ENCODE results near the gene MACROD1.

MACROD1 gene

GRCh38 chr11:64062185-64063039 is 103.5 kb downstream of the MACROD1 start:
- in situ Hi-C loops (cut with MboI; ENCODE audit: low sequenced_read_pairs): no loop called here
- no peak for DNase-seq (ENCODE audit: low spot score in 2 of 2)
- Histone ChIP-seq H3K4me1 (no peaks in the 10 kb centered on the region), H3K36me3 (replicated peaks) (no peaks in the 10 kb centered on the region), H3K27me3 (ENCODE audit: low read depth) (no peaks in the 10 kb centered on the region), H3K4me3 (no peak overlapping the region), H3K9me3 (no peaks in the 10 kb centered on the region)

DNA sequence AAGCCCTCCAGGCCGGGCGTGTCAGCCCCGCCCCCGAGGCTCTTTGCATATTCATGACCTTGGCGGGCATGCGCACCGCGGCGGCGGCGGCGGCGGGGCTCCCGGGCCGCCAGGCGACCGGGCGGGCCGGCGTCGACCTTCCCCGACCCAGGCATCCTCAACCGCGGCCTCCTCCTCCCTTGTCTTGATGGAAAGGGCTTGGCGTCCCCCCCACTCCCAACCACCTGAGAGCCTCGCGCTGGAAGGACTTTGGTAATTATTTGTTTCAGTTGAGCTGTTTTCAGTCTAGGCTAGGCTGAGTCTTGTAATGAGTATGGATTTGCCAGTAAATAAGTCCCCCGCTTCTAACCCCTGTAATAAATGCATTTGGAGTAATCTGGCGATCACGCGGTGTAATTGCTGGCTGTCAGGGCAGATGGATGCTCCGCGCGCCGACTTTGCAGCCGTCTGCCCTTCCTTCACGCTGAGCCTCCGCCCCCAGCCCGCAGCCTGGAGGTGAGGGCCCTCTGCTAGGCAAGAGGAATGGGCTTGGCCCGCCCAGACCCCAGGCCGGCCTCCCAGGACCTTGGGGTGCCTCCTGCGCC is 105.0 kb downstream of the MACROD1 start:
- Histone ChIP-seq H3K9me3 (no peaks in the 10 kb centered on the region), H3K27me3 (ENCODE audit: low read depth) (no peaks in the 10 kb centered on the region), H3K36me3 (replicated peaks) (no peaks in the 10 kb centered on the region), H3K4me3 (no peak overlapping the region), H3K4me1 (no peaks in the 10 kb centered on the region)
- in situ Hi-C loops (cut with MboI; ENCODE audit: low sequenced_read_pairs): no loop called here
- DNase-seq (ENCODE audit: low spot score in 2 of 2): no peak

GRCh38 chr11:64060263-64060860 is 105.6 kb downstream of the MACROD1 start:
- Histone ChIP-seq H3K36me3 (replicated peaks) (no peaks in the 10 kb centered on the region), H3K9me3 (no peaks in the 10 kb centered on the region), H3K4me3 (no peak overlapping the region), H3K27me3 (ENCODE audit: low read depth) (no peaks in the 10 kb centered on the region), H3K4me1 (no peaks in the 10 kb centered on the region)
- in situ Hi-C loops (cut with MboI; ENCODE audit: low sequenced_read_pairs): no loop called here
- DNase-seq (ENCODE audit: low spot score in 2 of 2): no peak

- Histone ChIP-seq H3K4me1 (no peaks in the 10 kb centered on the region), H3K9me3 (no peaks in the 10 kb centered on the region), H3K27me3 (ENCODE audit: low read depth) (no peaks in the 10 kb centered on the region), H3K36me3 (replicated peaks) (no peaks in the 10 kb centered on the region), H3K4me3 (no peak overlapping the region)
- in situ Hi-C loops (cut with MboI; ENCODE audit: low sequenced_read_pairs): no loop called here
- no peak for DNase-seq (ENCODE audit: low spot score in 2 of 2)
These were observed 106.4 kb downstream of the MACROD1 start for GRCh38 chr11:64059339-64060140.

DNA sequence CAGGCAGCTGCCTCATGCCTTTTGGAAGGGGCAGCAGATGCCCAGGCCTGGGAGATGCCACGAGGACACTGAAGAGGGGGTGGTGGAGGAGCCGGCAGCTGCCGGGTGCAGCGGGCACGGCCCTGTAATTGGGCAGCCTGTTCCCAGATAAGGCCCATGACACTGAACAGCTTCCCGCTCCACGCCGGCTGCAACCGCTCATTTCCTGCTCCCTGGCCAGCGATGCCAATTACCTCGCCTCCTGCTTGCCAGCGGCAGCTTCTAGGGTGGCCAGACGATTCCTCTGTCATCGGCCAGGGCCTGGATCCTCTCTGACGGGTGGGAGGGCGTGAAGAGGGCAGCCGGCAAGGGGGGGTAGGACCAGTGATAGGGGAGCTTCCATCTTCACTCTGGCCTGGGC is 107.4 kb downstream of the MACROD1 start:
- no peaks in the 10 kb centered on the region for H3K9me3 ChIP-seq
- in situ Hi-C loops (cut with MboI; ENCODE audit: low sequenced_read_pairs): no loop called here
- no peak for DNase-seq (ENCODE audit: low spot score in 2 of 2)
- no peaks in the 10 kb centered on the region for H3K27me3 ChIP-seq (ENCODE audit: low read depth)
- H3K4me1 ChIP-seq: no peaks in the 10 kb centered on the region
- no peaks in the 10 kb centered on the region for H3K36me3 ChIP-seq (replicated peaks)
- H3K4me3 ChIP-seq: no peak overlapping the region

DNA sequence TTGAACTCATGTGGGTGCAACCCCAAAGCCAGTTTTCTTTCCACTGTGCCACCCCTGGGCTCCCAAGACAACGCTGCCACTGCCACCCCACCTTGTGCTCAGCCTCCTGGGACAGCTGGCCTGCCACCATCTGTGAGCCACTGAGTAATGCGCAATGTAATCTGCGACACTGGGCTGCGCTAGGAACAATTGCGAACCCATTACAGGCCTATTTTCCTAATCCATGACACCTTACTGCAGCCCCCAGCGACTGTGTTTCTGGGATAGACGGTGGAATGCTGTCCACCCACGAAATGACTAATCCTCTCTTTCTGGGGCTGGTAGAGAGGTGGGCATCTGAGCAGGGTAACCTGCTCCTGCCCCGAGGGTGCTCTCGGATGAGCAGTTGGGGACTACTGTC is 108.0 kb downstream of the MACROD1 start:
- Histone ChIP-seq H3K36me3 (replicated peaks) (no peaks in the 10 kb centered on the region), H3K9me3 (no peaks in the 10 kb centered on the region), H3K4me1 (no peaks in the 10 kb centered on the region), H3K4me3 (no peak overlapping the region), H3K27me3 (ENCODE audit: low read depth) (no peaks in the 10 kb centered on the region)
- no peak for DNase-seq (ENCODE audit: low spot score in 2 of 2)
- in situ Hi-C loops (cut with MboI; ENCODE audit: low sequenced_read_pairs): no loop called here

GRCh38 chr11:64056861-64057260 is 109.1 kb downstream of the MACROD1 start:
- no peaks in the 10 kb centered on the region for H3K4me1 ChIP-seq

DNA sequence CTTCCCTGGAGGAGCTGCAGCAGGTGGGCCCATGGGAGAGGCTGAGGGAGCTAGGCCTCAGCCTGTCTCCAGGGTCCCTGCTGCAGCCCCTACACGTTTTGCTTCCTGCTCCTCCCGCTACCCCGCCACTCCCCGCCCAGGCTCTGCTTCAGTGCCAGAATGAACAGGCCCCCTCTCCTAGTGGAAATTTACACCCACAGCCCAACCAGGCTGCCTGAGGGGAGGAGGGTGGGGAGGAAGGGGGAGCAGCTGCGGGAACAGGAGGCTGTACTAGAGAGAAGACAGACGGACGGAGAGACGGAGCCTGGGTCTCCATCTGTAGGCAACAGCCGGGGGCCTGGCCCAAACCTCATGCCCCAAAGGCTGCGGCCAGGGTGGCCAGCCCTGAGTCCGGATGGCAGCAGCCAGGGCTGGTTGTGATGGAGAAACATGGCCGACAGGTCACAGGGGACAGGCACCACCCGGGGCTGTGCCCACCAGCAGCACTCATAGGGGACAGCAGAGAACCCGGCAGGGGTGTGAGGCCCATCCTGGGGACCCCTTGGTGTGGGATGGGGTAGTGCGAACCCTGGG is 109.6 kb downstream of the MACROD1 start:
- Histone ChIP-seq H3K27me3 (ENCODE audit: low read depth) (no peaks in the 10 kb centered on the region), H3K9me3 (no peaks in the 10 kb centered on the region), H3K4me3 (no peak overlapping the region), H3K36me3 (replicated peaks) (no peaks in the 10 kb centered on the region), H3K4me1 (no peaks in the 10 kb centered on the region)
- in situ Hi-C loops (cut with MboI; ENCODE audit: low sequenced_read_pairs): no loop called here
- no peak for DNase-seq (ENCODE audit: low spot score in 2 of 2)

More at GRCh38 chr11:64056861-64057260, 109.1 kb downstream of the MACROD1 start:
- Histone ChIP-seq H3K36me3 (replicated peaks) (no peaks in the 10 kb centered on the region), H3K27me3 (ENCODE audit: low read depth) (no peaks in the 10 kb centered on the region), H3K9me3 (no peaks in the 10 kb centered on the region), H3K4me3 (no peak overlapping the region)
- in situ Hi-C loops (cut with MboI; ENCODE audit: low sequenced_read_pairs): no loop called here
- DNase-seq (ENCODE audit: low spot score in 2 of 2): no peak

DNA sequence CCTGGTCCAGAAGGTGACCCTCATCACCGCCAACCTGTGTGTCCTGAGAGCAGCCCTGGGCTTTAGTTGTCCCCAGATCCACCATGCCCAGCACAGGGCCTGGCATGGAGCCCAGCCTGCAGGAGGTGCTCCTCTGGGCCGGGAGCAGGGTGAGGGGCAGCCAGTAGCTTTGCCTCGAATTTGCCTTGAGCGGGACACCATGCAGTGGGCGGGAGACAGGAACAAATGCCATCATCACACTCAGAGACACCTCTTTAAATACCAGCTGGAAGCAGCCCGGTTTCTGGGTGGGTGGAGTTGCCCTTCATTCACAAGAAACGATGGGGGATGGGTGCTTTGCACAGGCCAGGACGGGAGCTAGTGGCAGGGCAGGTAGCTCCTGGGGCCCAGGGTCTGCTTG is 110.8 kb downstream of the MACROD1 start:
- in situ Hi-C loops (cut with MboI; ENCODE audit: low sequenced_read_pairs): no loop called here
- Histone ChIP-seq H3K4me1 (no peaks in the 10 kb centered on the region), H3K9me3 (no peaks in the 10 kb centered on the region), H3K4me3 (no peak overlapping the region), H3K36me3 (replicated peaks) (no peaks in the 10 kb centered on the region), H3K27me3 (ENCODE audit: low read depth) (no peaks in the 10 kb centered on the region)
- no peak for DNase-seq (ENCODE audit: low spot score in 2 of 2)

- in situ Hi-C loops (cut with MboI; ENCODE audit: low sequenced_read_pairs): no loop called here
- H3K4me3 ChIP-seq: no peak overlapping the region
- no peaks in the 10 kb centered on the region for H3K4me1 ChIP-seq
- H3K36me3 ChIP-seq (replicated peaks): no peaks in the 10 kb centered on the region
- H3K27me3 ChIP-seq (ENCODE audit: low read depth): no peaks in the 10 kb centered on the region
- no peaks in the 10 kb centered on the region for H3K9me3 ChIP-seq
- DNase-seq (ENCODE audit: low spot score in 2 of 2): no peak
These were observed 112.2 kb downstream of the MACROD1 start for GRCh38 chr11:64053699-64054098.

DNA sequence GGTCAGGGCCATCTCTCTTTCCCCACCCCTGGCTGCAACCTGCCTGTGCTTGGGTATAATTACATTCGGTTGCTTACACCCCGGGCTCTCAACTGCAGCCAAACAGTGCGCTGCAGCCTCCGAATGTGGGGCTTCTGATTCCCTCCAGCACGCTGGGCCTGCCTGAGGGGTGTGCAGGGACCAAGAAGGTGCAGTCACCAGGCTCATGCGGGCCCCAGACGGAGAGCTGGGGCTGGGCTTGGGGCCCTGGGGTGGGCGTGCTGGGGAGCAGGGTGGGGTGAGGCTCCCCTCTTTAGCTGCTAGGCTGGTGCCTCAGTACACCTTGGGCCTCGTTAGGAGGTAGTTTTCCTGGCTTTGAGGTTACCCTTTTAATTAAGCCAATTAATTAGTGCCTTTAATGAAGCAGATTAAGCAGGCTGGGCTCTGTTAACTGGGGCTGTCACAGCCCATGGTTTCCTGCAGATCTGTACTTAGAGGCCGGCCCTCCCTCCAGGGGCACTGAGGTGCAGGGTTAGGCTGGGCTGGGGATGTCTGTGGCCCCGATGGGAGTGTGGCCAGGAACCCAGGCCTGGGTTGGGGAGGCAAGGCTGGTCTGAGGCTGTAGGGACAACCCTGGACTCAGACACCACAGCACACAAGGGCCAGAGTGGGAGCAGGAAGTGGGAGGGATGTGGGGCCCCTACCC is 112.8 kb downstream of the MACROD1 start:
- no peaks in the 10 kb centered on the region for H3K27me3 ChIP-seq (ENCODE audit: low read depth)
- H3K4me1 ChIP-seq: no peaks in the 10 kb centered on the region
- DNase-seq (ENCODE audit: low spot score in 2 of 2): no peak

GRCh38 chr11:64052436-64052835 is 113.5 kb downstream of the MACROD1 start:
- H3K27me3 ChIP-seq (ENCODE audit: low read depth): no peaks in the 10 kb centered on the region
- H3K4me1 ChIP-seq: no peaks in the 10 kb centered on the region
- in situ Hi-C loops (cut with MboI; ENCODE audit: low sequenced_read_pairs): no loop called here
- H3K4me3 ChIP-seq: no peak overlapping the region
- no peak for DNase-seq (ENCODE audit: low spot score in 2 of 2)
- H3K9me3 ChIP-seq: no peaks in the 10 kb centered on the region
- no peaks in the 10 kb centered on the region for H3K36me3 ChIP-seq (replicated peaks)

More for the DNA sequence above, 112.8 kb downstream of the MACROD1 start:
- Histone ChIP-seq H3K9me3 (no peaks in the 10 kb centered on the region), H3K36me3 (replicated peaks) (no peaks in the 10 kb centered on the region), H3K4me3 (no peak overlapping the region)
- in situ Hi-C loops (cut with MboI; ENCODE audit: low sequenced_read_pairs): no loop called here

DNA sequence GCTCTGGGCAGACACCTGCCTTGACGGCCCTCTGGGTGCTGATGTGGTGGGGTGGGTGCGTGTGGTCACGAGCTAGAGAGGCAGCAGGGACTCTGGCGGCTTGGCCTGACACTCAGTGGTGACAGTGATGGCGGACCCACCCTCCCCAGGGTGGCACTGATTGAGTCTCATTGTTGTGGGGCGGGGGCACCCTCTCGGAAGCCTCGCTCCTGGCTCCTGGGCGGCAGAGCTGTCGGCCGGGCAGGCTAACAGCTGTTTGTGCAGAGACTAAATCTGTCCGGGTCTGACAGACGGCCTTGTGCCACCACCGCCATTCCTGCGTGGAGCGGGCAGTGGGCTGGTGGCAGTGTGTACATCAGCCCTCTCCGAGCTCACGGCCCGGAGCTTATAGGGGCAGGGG is 114.6 kb downstream of the MACROD1 start:
- H3K9me3 ChIP-seq: no peaks in the 10 kb centered on the region
- no peaks in the 10 kb centered on the region for H3K36me3 ChIP-seq (replicated peaks)
- in situ Hi-C loops (cut with MboI; ENCODE audit: low sequenced_read_pairs): no loop called here
- no peak for DNase-seq (ENCODE audit: low spot score in 2 of 2)
- no peaks in the 10 kb centered on the region for H3K27me3 ChIP-seq (ENCODE audit: low read depth)
- H3K4me3 ChIP-seq: no peak overlapping the region
- no peaks in the 10 kb centered on the region for H3K4me1 ChIP-seq
